Measurements from ENCODE around the gene UBAC2.

GRCh38 chr13:99174533-99175100 is 26.0 kb upstream of the UBAC2 start:
- TF ChIP-seq CTCF (IDR thresholded peaks at IDR 0.05) = no peak
- no peak for TF ChIP-seq EZH2phosphoT487 (IDR thresholded peaks at IDR 0.05)
- TF ChIP-seq EZH2 (IDR thresholded peaks at IDR 0.05) = no peak

Measured in neural progenitor cell (in vitro differentiated cells).